Epithelial cell of proximal tubule (primary cell): ENCODE results near the gene WDFY1. TPM values are rescaled to one million over a fixed set of nuclear protein-coding genes. Genes with fewer than 3 reads are reported as not detected.

ENCODE experiments used
- DNase-seq: peaks from one replicate; pipeline ENCODE4 v3.0.0-alpha.2; 2011; ENCODE audit warnings: low read depth
- H3K4me3 ChIP-seq: 2 replicates; pipeline ENCODE4 v1.5.1; 2011; ENCODE audit warnings: low read depth, mild to moderate bottlenecking, low read length
- CTCF ChIP-seq: conservative IDR thresholded peaks from 2 replicates; pipeline ENCODE4 v1.5.1; 2012; ENCODE audit warnings: low read depth, mild to moderate bottlenecking, low read length
- total RNA-seq: library from RNA; depleted of rRNA; stranded (reverse); fragments of >200 nt; gene quantifications from 2 replicates; pipeline ENCODE4 v1.2.3, GENCODE V29; 2015

The WDFY1 gene
- total RNA-seq, 1 donor from 2014 or later = 27.5 TPM

GRCh38 chr2:223859070-223859469, 86.1 kb downstream of the WDFY1 start:
- H3K4me3 ChIP-seq = no peak overlapping the region
- DNase-seq = no peak
- no peak for TF ChIP-seq CTCF

- no peak for TF ChIP-seq CTCF
- H3K4me3 ChIP-seq = no peak overlapping the region
- no peak for DNase-seq
Observed at GRCh38 chr2:223856584-223856983, 88.6 kb downstream of the WDFY1 start.

- H3K4me3 ChIP-seq = no peak overlapping the region
- DNase-seq = no peak
- TF ChIP-seq CTCF = no peak
Observed at GRCh38 chr2:223856021-223856420, 89.1 kb downstream of the WDFY1 start.

- no peak for DNase-seq
- TF ChIP-seq CTCF = no peak
- no peak overlapping the region for H3K4me3 ChIP-seq
Observed at GRCh38 chr2:223855426-223855825, 89.7 kb downstream of the WDFY1 start.

- no peak for TF ChIP-seq CTCF
- DNase-seq = no peak
- no peak overlapping the region for H3K4me3 ChIP-seq
Observed at GRCh38 chr2:223854741-223855140, 90.4 kb downstream of the WDFY1 start.

- no peak for DNase-seq
- H3K4me3 ChIP-seq = no peak overlapping the region
- TF ChIP-seq CTCF = no peak
Observed at GRCh38 chr2:223853425-223853837, 91.7 kb downstream of the WDFY1 start.

GRCh38 chr2:223852281-223852795, 92.8 kb downstream of the WDFY1 start:
- H3K4me3 ChIP-seq = no peak overlapping the region
- no peak for TF ChIP-seq CTCF
- DNase-seq = no peak
